NT2/D1 (cell line): ENCODE data around the gene PLCG1.

Experiments used
- DNase-seq: peaks from one replicate; pipeline ENCODE4 v3.0.0-alpha.2; 2011; ENCODE audit warnings: low read depth, low spot score
- H3K27me3 ChIP-seq: 2 replicates; pipeline ENCODE4 v1.6.0; 2011; ENCODE audit warnings: mild to moderate bottlenecking; ENCODE audit not compliant: insufficient read length, insufficient read depth
- H3K36me3 ChIP-seq: 2 replicates; pipeline ENCODE4 v1.6.1; 2011; ENCODE audit warnings: mild to moderate bottlenecking, low read length, mixed read lengths; ENCODE audit not compliant: insufficient read depth, insufficient read length
- H3K4me1 ChIP-seq: 2 replicates; pipeline ENCODE4 v1.5.1; 2011; ENCODE audit not compliant: insufficient read depth, insufficient read length
- H3K4me3 ChIP-seq: 2 replicates; pipeline ENCODE4 v1.5.1; 2011; ENCODE audit warnings: low read depth; ENCODE audit not compliant: insufficient read length
- H3K9ac ChIP-seq: 2 replicates; pipeline ENCODE4 v1.6.0; 2011; ENCODE audit warnings: low read depth; ENCODE audit not compliant: insufficient read length
- H3K9me3 ChIP-seq: 2 replicates; pipeline ENCODE4 v1.5.1; 2011; ENCODE audit warnings: mild to moderate bottlenecking, low read length; ENCODE audit not compliant: insufficient read depth
- SUZ12 ChIP-seq: IDR thresholded peaks from 2 replicates; pipeline ENCODE4 v1.6.1; 2011; ENCODE audit not compliant: insufficient read length, insufficient read depth; ENCODE audit errors: extremely low read depth
- YY1 ChIP-seq: IDR thresholded peaks from 2 replicates; pipeline ENCODE4 v1.6.1; 2011; ENCODE audit not compliant: insufficient read length, insufficient read depth
- ZNF274 ChIP-seq: IDR thresholded peaks from 2 replicates; pipeline ENCODE4 v1.6.1; 2011; ENCODE audit warnings: mild to moderate bottlenecking, low read depth, low read length

PLCG1 gene

DNA sequence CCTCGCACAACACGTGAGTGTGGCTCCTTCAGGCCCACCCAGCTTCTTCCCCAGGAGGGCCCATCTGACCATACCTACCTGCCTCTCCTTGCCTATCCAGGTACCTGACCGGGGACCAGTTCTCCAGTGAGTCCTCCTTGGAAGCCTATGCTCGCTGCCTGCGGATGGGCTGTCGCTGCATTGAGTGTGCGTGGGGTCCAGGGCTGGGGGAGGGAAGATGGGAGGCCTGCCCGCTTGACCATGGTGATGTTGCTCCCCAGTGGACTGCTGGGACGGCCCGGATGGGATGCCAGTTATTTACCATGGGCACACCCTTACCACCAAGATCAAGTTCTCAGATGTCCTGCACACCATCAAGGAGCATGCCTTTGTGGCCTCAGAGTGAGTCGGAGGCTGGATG is 26.5 kb downstream of the PLCG1 start:
- TF ChIP-seq SUZ12 (no peak), ZNF274 (no peak), YY1 (no peak)
- H3K9ac ChIP-seq = no peak overlapping the region
- no peaks in the 10 kb centered on the region for H3K9me3 ChIP-seq
- H3K4me3 ChIP-seq = no peak overlapping the region
- H3K36me3 ChIP-seq = peaks cover 98% of the 10 kb centered on the region
- DNase-seq = no peak
- H3K4me1 ChIP-seq = peaks cover 16% of the 10 kb centered on the region
- H3K27me3 ChIP-seq = no peaks in the 10 kb centered on the region

DNA sequence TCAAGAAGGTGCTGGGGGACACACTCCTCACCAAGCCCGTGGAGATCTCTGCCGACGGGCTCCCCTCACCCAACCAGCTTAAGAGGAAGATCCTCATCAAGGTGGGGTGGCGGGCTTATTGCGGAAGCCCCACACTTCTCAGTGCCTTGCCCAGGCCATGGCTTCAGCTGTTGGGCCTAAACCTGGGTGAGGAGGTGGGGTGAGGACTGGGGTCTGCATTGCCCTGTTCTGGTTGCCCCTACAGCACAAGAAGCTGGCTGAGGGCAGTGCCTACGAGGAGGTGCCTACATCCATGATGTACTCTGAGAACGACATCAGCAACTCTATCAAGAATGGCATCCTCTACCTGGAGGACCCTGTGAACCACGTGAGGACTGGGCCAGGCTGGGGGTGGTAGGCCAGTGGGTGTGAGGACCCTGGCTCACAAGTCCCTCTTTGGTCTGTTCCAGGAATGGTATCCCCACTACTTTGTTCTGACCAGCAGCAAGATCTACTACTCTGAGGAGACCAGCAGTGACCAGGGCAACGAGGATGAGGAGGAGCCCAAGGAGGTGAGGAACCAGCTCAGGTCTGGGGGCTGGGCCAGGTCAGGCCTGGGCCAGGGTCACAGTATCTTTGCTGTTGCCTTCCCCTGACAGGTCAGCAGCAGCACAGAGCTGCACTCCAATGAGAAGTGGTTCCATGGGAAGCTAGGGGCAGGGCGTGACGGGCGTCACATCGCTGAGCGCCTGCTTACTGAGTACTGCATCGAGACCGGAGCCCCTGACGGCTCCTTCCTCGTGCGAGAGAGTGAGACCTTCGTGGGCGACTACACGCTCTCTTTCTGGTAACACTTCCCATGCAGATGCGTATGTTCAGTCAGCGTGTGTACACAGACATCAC is 27.9 kb downstream of the PLCG1 start:
- Histone ChIP-seq H3K27me3 (no peaks in the 10 kb centered on the region), H3K4me3 (no peak overlapping the region), H3K36me3 (peaks cover 98% of the 10 kb centered on the region), H3K9ac (no peak overlapping the region), H3K9me3 (no peaks in the 10 kb centered on the region), H3K4me1 (peaks cover 10% of the 10 kb centered on the region)
- DNase-seq = no peak
- TF ChIP-seq ZNF274 = no peak
- no peak for TF ChIP-seq YY1
- no peak for TF ChIP-seq SUZ12

DNA sequence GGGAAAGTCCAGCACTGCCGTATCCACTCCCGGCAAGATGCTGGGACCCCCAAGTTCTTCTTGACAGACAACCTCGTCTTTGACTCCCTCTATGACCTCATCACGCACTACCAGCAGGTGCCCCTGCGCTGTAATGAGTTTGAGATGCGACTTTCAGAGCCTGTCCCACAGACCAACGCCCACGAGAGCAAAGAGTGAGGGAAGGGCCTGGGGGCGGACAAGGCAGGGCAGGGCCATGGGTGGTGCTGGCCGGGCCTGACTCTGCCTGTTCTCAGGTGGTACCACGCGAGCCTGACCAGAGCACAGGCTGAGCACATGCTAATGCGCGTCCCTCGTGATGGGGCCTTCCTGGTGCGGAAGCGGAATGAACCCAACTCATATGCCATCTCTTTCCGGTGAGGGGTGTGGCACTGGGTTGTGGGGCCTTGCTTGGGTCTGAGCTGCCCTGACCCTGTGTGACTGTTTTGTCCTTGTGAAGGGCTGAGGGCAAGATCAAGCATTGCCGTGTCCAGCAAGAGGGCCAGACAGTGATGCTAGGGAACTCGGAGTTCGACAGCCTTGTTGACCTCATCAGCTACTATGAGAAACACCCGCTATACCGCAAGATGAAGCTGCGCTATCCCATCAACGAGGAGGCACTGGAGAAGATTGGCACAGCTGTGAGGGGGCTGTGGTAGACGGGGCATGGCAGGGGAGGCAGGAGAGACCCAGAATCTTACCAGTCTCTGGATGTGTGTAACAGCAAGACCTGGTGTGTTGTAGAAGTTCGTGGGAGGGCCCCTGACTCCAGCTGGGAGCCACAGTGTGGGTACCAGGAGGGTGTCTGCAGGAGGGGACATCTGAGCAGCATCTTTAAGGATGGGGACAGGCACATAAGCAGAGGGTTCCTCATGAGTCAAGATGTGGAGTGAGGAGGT is 29.1 kb downstream of the PLCG1 start:
- no peak overlapping the region for H3K4me3 ChIP-seq
- no peak overlapping the region for H3K9ac ChIP-seq
- no peaks in the 10 kb centered on the region for H3K9me3 ChIP-seq
- H3K36me3 ChIP-seq = peaks cover 95% of the 10 kb centered on the region
- peaks cover 10% of the 10 kb centered on the region for H3K4me1 ChIP-seq
- TF ChIP-seq YY1 (no peak), SUZ12 (no peak), ZNF274 (no peak)
- no peaks in the 10 kb centered on the region for H3K27me3 ChIP-seq
- DNase-seq = no peak

GRCh38 chr20:41167118-41167470 is 29.8 kb downstream of the PLCG1 start:
- DNase-seq = no peak
- H3K36me3 ChIP-seq = peaks cover 97% of the 10 kb centered on the region
- no peaks in the 10 kb centered on the region for H3K27me3 ChIP-seq
- H3K4me3 ChIP-seq = no peak overlapping the region
- H3K9me3 ChIP-seq = no peaks in the 10 kb centered on the region
- TF ChIP-seq SUZ12 (no peak), ZNF274 (no peak), YY1 (no peak)
- H3K9ac ChIP-seq = no peak overlapping the region
- peaks cover 10% of the 10 kb centered on the region for H3K4me1 ChIP-seq

DNA sequence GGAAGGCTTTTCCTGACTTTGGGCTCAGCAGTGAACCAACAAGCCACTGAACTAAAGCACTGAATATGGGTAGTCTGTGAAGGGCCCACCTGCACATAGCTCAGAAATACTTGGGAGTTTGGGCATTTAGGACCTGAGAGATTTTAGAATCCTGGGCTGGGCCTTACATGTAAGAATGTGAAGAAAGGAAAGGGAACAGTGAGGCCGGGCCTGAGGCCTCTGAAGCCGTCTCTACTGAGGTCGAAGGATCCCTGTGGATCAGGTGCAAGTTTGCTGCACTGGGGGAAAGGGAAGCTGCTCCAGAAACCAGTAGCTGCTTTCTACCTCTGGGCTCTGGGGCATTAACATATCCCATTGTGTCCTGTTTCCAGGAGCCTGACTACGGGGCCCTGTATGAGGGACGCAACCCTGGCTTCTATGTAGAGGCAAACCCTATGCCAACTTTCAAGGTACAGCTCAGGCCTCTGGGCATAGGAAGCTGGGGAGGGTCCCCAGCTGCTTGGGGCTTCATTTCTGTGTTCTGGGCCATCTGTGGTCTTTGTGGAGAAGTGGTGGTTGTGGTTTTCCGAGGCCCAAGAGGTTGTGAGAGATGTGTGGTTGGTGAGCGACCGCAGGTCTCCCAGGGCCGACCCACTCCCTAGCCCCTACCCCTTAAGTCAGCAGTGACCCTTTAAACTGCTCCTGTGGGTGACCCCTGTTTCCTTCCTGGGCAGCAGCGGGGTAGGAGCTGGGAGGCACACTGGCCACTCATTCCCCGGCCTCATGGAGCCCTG is 30.3 kb downstream of the PLCG1 start:
- TF ChIP-seq YY1 (no peak), ZNF274 (no peak), SUZ12 (no peak)
- Histone ChIP-seq H3K36me3 (peaks cover 97% of the 10 kb centered on the region), H3K27me3 (no peaks in the 10 kb centered on the region), H3K9me3 (no peaks in the 10 kb centered on the region), H3K9ac (no peak overlapping the region), H3K4me3 (no peak overlapping the region), H3K4me1 (peaks cover 10% of the 10 kb centered on the region)
- DNase-seq = no peak

DNA sequence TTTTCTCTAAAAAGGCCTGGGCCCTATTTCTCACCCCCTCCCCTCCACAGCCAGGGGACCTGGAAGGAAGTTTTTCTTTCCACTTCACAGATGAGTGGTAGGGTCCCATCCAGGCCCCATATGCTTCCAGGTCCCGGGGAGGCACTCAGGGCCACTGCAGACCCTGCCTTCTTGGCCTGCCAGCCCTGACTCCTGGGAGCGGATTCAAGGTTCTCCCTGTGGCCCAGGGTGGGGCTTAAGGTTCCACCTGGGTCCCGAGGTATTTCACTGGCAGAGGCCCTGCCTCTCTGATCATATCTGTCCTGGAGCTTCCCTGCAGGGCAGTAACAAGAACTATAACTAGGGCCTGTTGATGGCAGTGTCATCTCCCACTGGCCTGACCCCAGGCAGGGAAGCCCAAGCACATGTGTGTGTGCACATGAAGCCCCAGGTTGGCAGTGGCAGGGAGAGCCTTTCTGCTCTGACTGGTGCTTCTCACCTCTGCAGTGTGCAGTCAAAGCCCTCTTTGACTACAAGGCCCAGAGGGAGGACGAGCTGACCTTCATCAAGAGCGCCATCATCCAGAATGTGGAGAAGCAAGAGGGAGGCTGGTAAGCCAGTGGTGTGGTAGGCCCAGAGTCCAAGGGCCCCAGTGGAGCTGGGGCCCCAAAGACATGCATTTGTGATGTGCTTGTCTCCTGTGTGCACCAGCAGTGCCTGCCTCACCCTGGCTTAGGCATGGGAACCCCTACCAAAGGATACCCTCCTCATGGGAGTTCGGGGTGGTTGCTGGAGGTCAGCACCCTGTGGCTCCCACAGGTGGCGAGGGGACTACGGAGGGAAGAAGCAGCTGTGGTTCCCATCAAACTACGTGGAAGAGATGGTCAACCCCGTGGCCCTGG is 31.2 kb downstream of the PLCG1 start:
- no peak overlapping the region for H3K4me3 ChIP-seq
- H3K27me3 ChIP-seq = no peaks in the 10 kb centered on the region
- no peak overlapping the region for H3K9ac ChIP-seq
- peaks cover 11% of the 10 kb centered on the region for H3K4me1 ChIP-seq
- DNase-seq = no peak
- no peak for TF ChIP-seq ZNF274
- TF ChIP-seq SUZ12 = no peak
- no peak for TF ChIP-seq YY1
- peaks cover 96% of the 10 kb centered on the region for H3K36me3 ChIP-seq
- no peaks in the 10 kb centered on the region for H3K9me3 ChIP-seq
